ENCODE results near the gene SAMD9.
"Not testable (repeated sequence)": the region's sequence is repeated elsewhere in the genome, so short reads cannot be mapped to it uniquely, and the experiment has no call there.

SAMD9 gene

DNA sequence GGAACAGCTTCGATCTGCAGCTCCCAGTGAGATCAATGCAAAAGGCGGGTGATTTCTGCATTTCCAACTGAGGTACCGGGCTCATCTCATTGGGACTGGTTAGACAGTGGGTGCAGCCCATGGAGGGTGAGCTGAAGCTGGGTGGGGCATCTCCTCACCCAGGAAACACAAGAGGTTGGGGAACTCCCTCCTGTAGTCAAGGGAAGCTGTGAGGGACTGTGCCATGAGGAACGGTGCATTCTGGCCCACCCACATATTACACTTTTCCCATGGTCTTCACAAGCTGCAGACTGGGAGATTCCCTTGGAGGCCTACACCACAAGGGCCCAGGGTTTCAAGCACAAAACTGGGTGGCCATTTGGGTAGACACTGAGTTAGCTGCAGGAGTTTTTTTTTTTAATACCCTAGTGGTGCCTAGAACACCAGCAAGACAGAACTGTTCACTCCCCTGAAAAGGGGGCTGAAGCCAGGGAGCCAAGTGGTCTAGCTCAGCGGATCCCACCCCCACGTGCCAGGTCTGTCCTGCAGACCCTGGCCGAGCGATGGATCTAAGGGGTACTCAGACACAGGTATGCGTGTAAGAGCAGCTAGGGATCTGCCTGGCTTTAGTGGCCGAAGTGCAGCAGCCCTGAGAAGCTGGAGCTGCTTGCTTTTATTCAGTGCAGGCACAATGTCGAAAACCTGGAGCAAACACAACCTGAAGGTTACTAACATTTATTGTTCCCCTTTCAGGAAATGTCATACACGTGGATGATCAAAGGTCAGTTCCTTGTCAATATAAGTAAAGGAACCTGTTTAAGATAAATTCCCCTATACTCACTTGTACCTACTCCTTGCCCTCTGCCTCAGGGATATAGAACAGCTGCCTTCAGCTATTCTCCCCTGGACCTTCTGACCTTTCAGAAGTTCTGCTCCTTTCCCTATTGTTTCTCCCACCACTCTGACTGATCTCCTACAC lies 3.1 kb upstream of the SAMD9 start:
- DNase-seq (ENCODE audit: low read depth in 2 of 2) = no peak

DNA sequence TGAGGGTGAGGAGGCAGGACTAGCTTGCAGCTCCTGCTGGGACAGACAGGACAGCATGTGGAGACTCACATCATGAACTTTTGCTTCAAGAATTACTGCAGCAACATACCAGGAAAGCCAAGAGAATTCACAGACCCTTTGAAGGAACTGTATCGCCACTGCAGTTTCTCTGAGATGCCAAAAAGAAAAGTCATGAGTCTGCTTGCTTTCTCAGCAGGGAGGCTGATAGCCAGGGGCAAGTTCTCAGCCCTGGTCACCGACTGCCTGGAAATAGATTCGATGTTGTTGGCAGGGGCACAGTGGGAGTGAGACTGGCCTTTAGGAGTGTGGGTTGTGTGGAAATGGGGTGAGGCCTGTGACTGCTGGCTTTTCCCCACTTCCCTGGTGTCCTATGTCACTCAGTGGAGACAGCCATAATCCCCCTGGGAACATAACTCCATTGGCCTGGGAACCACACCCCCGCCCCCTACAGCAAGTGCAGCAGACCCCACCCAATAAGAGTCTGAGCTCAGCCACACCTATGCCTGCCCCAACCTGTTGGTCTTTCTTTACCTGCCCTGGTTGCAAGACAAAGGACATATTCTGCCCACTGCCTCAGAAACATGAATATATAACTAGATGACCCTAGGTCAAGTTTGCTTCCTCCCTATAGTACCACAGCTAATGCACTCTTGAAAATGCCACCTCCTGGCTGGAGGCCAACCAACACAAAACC lies 1.6 kb upstream of the SAMD9 start:
- no peak for DNase-seq (ENCODE audit: low read depth in 2 of 2)

DNA sequence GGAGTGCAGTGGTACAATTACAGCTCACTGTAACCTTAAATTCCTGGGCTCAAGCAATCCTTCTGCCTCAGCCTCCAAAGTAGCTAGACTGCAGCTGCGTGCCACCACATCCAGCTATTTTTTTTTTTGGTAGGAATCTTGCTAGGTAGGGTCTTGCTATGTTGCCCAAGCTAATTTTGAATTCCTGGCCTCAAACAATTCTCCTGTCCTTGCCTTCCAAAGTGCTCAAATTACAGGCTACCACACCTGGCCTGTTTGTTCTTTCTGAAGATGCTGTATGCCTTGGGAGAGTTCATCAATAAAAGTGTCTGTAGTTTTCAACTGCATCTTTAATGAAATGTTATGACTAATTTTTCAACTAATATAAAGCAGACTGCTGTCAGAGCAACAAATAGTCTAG lies 452 bp downstream of the SAMD9 start:
- DNase-seq (ENCODE audit: low read depth in 2 of 2) = no peak

DNA sequence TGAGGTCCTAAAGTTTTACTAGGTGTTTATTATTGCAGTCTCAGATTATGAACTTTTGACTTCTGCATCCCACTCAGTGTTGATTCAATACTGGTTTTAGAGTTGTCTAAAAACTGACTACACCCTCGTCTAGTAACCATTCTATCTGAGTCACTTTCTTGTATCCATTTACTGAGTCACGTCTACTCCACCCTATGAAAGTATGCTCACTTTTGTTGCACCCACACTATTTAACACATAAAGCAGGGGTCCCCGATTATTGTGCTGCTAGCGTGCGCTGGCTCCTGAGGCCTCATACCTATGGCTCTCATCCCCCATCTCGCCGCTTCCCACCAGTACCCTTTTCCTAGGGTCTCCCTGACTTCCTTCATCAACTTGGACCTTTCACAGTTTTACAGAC lies 2.0 kb downstream of the SAMD9 start:
- no peak for DNase-seq (ENCODE audit: low read depth in 2 of 2)

DNA sequence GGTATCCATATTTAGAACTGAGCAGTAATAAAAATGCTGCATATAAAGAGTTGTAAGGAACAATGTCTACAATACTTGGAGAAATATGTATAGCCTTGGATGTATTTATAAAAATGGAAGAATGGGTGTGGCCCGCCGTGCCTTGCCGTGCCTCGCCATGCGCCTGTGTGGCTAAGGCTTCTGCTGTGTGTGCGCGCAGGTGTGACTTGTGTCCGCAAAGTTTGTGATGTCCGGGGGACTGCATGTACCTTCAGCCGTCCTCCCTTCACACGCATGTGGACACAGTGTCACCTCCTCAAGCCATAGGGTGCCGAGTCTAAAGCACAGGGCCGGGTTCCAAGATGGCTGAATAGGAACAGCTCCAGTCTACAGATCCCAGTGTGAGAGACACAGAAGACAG lies 9.8 kb downstream of the SAMD9 start:
- no peak for DNase-seq (ENCODE audit: low read depth in 2 of 2)

DNA sequence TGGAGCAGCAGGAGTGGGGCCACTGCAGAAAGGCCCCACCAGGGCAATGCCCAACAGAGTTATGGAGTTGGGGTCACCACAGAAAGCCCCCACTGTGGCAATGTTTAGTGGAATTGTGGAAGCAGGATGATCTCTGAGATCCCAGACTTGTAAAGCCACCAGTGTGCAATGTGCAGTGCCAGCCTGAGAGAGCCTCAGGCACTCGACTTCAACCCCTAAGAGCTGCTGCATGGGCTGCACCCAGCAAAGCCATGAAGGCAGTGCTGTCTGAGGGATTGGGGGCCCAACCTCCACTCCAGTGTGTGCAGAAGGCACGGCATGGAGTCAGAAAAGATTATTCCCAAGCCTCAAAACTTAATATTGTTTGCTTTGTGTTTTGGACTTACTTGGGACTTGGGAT lies 20.4 kb downstream of the SAMD9 start:
- DNase-seq (ENCODE audit: low read depth in 2 of 2) = no peak

DNA sequence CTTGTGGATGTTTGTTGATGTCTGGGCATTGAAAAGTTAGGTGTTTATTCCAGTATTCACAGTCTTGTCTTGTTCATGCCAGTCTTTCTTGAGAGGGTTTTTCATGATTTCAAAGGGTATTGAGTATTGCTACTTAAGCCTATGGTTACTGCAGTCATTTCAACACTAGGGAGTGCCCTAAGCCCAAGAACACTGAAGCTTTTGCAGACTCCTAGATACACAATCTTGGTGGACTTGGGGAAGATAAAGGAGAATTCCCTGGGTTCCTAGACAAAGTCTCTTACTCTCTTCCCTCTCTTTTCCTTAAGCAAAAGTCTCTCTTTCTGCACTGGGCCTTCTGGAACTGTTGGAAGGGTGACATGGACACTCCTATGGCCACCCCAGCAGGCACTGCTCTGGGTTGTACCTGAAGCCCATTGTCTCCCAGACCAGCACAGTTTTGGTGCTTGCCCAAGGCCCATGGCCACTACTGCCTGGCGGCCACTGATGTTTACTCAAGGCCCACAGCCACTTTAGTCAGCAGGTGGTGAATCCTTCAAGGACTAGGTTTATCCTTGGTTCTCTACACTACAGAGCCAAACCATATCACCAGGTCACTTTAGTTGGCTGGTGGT lies 24.9 kb downstream of the SAMD9 start:
- DNase-seq (ENCODE audit: low read depth in 2 of 2) = no peak

DNA sequence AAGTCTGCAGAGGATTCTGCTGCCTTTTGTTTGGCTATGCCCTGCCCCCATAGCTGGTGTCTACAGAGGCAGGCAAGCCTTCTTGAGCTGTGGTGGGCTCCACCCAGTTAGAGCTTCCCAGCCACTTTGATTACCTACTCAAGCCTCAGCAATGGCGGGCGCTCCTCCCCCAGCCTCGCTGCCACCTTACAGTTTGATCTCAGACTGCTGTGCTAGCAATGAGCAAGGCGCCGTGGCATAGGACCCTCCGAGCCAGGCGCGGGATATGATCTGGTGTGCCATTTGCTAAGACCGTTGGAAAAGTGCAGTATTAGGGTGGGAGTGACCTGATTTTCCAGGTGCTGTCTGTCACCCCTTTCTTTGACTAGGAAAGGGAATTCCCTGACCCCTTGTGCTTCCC lies 44.4 kb downstream of the SAMD9 start:
- not testable (repeated sequence) for DNase-seq (ENCODE audit: low read depth in 2 of 2)

DNA sequence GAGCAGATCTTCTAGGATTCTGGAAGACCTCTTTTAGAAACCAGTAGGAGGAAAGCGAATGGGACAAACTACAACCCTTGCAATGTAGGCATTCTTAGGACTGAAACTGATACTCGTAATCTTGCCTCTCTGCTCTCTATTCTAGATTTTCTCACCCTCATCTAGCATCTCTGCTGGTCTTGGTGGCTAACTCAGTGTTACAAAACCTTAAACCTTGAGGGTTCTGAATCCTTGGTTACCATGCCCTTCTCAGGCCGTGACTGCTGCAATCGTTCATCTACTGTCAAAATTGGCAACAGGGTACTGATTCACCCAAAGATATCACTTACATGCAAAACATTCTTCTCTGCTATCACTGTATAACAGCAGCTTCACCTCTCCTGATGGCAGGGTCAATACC lies 55.2 kb downstream of the SAMD9 start:
- no peak for DNase-seq (ENCODE audit: low read depth in 2 of 2)

DNA sequence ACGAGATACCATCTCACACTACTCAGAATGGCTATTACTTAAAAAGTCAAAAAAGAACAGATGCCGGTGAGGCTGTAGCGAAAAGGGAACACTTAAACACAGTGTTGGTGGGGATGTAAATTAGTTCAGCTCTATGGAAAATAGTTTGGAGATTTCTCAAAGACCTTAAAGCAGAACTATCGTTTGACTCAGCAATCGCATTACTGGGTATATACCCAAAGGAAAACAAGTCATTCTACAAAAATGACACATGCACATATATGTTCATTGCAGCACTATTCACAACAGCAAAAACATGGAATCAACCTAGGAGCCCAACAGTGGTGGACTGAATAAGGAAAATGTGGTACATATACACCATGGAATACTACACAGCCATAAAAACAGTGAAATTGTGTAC lies 56.9 kb downstream of the SAMD9 start:
- DNase-seq (ENCODE audit: low read depth in 2 of 2) = no peak

DNA sequence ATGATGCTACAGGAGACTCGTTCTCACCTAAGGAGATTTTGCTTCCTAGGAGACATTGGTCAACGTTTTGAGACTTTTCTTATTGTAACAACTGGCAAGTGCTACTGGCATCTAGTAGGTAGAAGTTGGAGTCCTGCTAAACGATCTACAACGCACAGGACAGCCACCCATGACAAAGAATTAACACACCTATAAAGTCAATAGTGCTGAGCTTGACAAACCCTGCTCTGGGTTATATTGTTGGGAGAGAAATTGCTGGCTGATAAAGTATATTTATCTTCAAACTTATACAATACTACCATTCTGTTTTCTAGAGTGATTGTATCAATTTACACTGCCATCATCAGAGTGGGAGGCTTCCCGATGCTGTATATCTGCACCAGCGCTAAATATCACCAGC lies 57.8 kb downstream of the SAMD9 start:
- no peak for DNase-seq (ENCODE audit: low read depth in 2 of 2)

DNA sequence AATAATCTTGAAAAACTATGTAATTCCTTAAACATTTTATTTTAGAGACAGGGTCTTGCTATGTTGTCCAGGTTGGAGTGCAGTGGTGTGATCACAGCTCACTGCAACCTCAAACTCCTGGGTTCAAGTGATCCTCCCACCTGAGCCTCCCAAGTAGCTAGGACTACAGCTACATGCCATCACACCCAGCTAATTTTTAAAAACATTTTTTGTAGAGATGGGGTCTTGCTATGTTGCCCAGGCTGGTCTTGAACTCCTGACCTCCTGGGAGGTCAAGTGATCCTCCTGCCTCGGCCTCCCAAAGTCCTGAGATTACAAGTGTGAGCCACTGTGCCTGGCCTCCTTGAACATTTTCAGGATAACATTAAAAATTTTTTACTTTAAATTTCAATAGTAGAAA lies 61.2 kb downstream of the SAMD9 start:
- DNase-seq (ENCODE audit: low read depth in 2 of 2) = not testable (repeated sequence)

DNA sequence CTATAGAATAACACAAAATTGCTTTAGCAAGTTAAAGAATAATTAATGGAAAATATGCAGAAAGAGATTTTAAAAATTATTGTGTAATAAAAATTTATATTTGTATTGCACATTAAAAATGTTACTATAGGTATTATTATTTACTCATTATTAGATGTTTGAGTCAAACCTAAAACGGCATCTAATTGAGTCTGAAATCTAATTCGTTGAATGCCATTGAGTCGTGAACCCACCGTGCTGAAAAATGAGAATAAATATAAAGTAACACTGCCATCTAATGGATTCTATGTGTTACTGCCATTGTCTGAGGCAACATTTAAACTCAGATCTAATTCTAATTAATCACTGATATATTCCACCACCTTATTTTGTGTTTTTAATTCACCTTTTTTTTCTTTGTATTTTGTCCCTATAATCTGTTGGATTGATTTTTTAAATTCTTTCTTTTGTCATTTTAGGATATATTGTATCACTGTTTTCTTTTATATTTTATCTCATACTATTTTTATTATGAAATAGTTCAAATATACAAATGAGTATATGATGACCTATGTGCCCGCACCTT lies 62.2 kb downstream of the SAMD9 start:
- no peak for DNase-seq (ENCODE audit: low read depth in 2 of 2)

DNA sequence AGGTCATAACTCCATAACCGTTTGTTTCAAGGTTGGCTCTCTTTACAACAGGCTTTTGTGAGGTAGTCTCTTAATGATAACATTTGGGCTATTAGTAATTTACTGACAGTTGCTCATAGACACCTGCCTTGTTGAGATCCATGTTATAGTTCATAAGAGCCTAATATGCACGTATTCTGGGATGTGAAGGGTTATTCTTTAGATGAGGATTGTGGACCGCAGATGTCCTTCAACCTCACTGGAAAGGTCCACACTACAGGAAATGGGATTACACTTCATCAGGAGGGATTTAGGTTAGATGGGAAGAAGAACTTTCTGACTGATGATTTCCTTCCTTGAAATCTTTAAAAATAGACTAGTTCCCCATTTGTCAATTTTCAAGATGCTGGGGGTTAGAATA lies 62.8 kb downstream of the SAMD9 start:
- no peak for DNase-seq (ENCODE audit: low read depth in 2 of 2)

DNA sequence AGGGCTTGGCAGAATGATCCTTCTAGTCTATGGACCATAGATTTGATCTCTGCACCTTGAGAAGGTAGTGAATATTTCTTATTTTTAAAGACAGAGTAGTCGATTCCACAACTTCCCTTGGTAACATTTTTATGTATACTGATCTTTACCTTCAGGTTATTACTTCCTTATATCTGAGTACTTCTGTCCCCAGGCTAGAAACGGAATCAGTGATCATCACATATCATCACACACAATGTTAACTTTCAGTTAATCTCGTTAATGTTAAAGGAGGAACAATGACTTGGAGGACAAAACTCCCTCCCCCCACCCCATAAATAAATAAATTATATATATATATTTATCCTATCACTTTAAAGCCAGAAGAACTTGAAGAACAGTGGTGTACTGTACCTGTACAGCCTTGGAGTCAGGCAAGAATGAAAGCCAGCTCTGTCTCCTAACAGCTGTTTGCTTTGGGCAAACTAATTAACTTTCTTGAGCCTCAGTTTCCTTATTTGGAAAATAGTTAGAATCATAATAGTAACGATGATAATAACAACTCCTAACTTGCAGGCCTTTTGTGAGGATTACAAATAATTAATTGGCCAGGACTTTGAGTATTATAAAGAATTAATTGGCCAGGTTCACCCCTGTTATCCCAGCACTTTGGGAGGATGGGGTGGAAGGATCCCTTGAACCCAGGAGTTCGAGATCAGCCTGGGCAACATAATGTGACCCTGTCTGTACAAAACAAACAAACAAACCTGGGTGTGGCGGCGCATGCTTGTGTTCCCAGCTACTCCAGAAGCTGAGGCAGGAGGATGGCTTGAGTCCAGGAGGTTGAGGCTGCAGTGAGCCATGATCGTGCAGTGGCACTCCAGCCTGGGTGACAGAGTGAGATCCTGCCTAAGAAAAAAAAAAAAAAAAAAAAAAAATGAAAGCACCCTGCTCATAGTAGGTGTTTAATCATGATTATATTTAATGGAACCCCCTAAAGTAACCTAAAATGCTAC lies 63.5 kb downstream of the SAMD9 start:
- no peak for DNase-seq (ENCODE audit: low read depth in 2 of 2)

DNA sequence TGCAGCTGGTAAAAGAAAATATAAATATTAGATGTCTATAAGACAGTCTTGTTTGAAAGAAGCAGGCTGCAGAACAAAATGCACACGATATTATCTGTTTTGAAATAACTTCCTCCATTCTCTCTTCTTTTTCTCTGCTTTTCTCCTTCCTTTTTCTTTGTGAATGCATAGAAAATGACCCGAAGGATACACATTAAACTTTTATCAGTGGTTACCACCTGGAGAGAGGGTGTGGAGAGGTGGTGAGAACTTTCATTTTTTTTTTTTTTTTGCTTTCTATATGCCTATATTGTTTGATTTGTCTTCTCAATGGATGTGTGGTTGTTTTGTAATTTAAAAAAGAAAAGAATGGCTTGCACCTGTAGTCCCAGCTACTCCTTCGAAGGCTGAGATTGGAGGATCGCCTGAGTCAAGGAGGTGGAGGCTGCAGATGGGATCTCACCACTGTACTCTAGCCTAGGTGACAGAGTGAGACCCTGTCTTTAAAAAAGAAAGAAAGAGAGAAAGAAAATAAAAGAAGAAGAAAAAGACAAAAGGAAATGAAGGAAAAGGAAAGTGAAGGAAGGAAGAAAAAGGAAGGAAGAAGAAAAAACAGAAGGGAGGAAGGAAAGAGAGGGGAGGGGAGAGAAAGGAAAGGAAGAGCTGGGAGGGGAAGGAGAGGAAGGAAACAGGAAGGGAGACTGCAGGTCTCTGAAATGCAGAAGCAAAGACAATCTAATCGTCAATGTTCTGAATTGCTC lies 64.4 kb downstream of the SAMD9 start:
- DNase-seq (ENCODE audit: low read depth in 2 of 2) = no peak

DNA sequence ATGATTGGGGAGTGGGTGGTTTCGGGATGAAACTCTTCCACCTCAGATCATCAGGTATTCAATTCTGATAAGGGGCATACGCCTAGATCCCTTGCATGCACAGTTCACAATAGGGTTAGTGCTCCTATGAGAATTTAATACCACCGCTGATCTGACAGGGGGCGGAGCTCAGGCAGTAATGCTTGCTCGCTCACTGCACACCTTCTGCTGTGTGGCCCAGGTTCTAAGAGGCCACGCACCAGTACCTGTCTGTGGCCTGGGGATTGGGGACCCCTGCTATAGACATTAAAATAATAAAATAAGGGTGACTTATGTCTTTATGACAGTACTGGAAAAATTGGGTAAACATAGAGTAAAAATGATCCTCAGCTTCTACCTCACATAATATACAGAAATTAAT lies 66.1 kb downstream of the SAMD9 start:
- no peak for DNase-seq (ENCODE audit: low read depth in 2 of 2)
